DND-41 (cell line): Measurements from ENCODE around the gene PNPT1.

Experiments used
- ATAC-seq: fragments of 200-7000 bp; cut with Tn5 transposase; 3 replicates; pipeline ENCODE4 v1.9.1; 2021; ENCODE audit warnings: low read depth; ENCODE audit not compliant: insufficient read depth
- DNase-seq: peaks from one replicate; pipeline ENCODE4 v3.0.0-alpha.2; 2020
- H2AFZ ChIP-seq: 2 replicates; pipeline ENCODE4 v1.6.0; 2012; ENCODE audit warnings: low read depth, low read length
- H3K27ac ChIP-seq: 2 replicates; pipeline ENCODE4 v1.5.1; 2012; ENCODE audit warnings: low read length, inconsistent platforms
- H3K27me3 ChIP-seq: fragments of 200-600 bp; sonication (generic); 2 replicates; pipeline ENCODE4 v1.6.0; 2012; ENCODE audit warnings: low read length, mild to moderate bottlenecking, inconsistent platforms; ENCODE audit not compliant: insufficient read depth, poor library complexity
- H3K36me3 ChIP-seq: 2 replicates; pipeline ENCODE4 v1.5.1; 2012; ENCODE audit warnings: low read length, inconsistent platforms; ENCODE audit not compliant: insufficient read depth
- H3K4me1 ChIP-seq: 2 replicates; pipeline ENCODE4 v1.5.1; 2012; ENCODE audit warnings: mild to moderate bottlenecking, low read length; ENCODE audit not compliant: insufficient read depth
- H3K4me2 ChIP-seq: 2 replicates; pipeline ENCODE4 v1.6.0; 2012; ENCODE audit warnings: mild to moderate bottlenecking, moderate library complexity, low read length, inconsistent platforms; ENCODE audit not compliant: insufficient read depth
- H3K4me3 ChIP-seq, 2 experiments: fragments of 200-600 bp in 1 of 2; shearing (Covaris generic) in 1 of 2; 2 replicates each; pipeline ENCODE4 v1.5.1; 2012 to 2016; ENCODE audit warnings: inconsistent platforms in 2 of 2, low read length in 2 of 2, mild to moderate bottlenecking in 2 of 2, low read depth in 1 of 2, moderate library complexity in 1 of 2
- H3K79me2 ChIP-seq: 2 replicates; pipeline ENCODE4 v1.6.0; 2012; ENCODE audit warnings: low read length, inconsistent platforms; ENCODE audit not compliant: insufficient read depth
- H3K9ac ChIP-seq: 2 replicates; pipeline ENCODE4 v1.6.0; 2012; ENCODE audit warnings: low read depth, mild to moderate bottlenecking, inconsistent platforms, low read length, moderate library complexity
- H3K9me3 ChIP-seq: 2 replicates; pipeline ENCODE4 v1.5.1; 2012; ENCODE audit warnings: low read length, moderate library complexity, mild to moderate bottlenecking, inconsistent platforms; ENCODE audit not compliant: insufficient read depth, severe bottlenecking
- H4K20me1 ChIP-seq: 2 replicates; pipeline ENCODE4 v1.6.0; 2012; ENCODE audit warnings: low read length; ENCODE audit not compliant: insufficient read depth
- CTCF ChIP-seq: IDR thresholded peaks from 2 replicates; pipeline ENCODE4 v1.5.1; 2012; ENCODE audit warnings: borderline replicate concordance, low read length, moderate library complexity, mild to moderate bottlenecking; ENCODE audit not compliant: poor library complexity, severe bottlenecking; ENCODE audit errors: extremely low read depth
- EZH2 ChIP-seq: IDR thresholded peaks from 3 replicates; pipeline ENCODE4 v1.6.1; 2012; ENCODE audit warnings: borderline replicate concordance, low read depth, mild to moderate bottlenecking, moderate library complexity, low read length, inconsistent platforms; ENCODE audit not compliant: severe bottlenecking

Gene PNPT1

GRCh38 chr2:55653255-55653654 is 40.4 kb downstream of the PNPT1 start:
- no peaks in the 10 kb centered on the region for H3K4me1 ChIP-seq
- no peak overlapping the region for H3K4me2 ChIP-seq
- no peak overlapping the region for H3K9ac ChIP-seq
- H4K20me1 ChIP-seq, result no peaks in the 10 kb centered on the region
- H2AFZ ChIP-seq, result no peak overlapping the region
- peaks cover 50% of the 10 kb centered on the region; the same call in 1 of the 2 replicates for H3K36me3 ChIP-seq
- H3K27me3 ChIP-seq, result no peaks in the 10 kb centered on the region
- ATAC-seq (no peak), DNase-seq (no peak)
- H3K79me2 ChIP-seq, result no peaks in the 10 kb centered on the region
- TF ChIP-seq CTCF, result no peak
- TF ChIP-seq EZH2, result no peak
- H3K9me3 ChIP-seq, result no peaks in the 10 kb centered on the region
- H3K4me3 ChIP-seq, result no peak overlapping the region
- no peak overlapping the region for H3K27ac ChIP-seq

GRCh38 chr2:55649211-55649610 is 44.4 kb downstream of the PNPT1 start:
- no peak for DNase-seq
- Histone ChIP-seq H3K27ac (no peak overlapping the region), H2AFZ (no peak overlapping the region), H3K36me3 (peaks cover 52% of the 10 kb centered on the region; the same call in 1 of the 2 replicates), H3K4me2 (no peak overlapping the region), H3K4me1 (no peaks in the 10 kb centered on the region), H4K20me1 (no peaks in the 10 kb centered on the region), H3K79me2 (no peaks in the 10 kb centered on the region), H3K9me3 (no peaks in the 10 kb centered on the region), H3K9ac (no peak overlapping the region), H3K4me3 (no peak overlapping the region), H3K27me3 (no peaks in the 10 kb centered on the region)
- ATAC-seq, result no peak
- TF ChIP-seq EZH2, result no peak
- no peak for TF ChIP-seq CTCF

- H3K36me3 ChIP-seq, result peaks cover 61% of the 10 kb centered on the region
- H3K27ac ChIP-seq, result no peak overlapping the region
- TF ChIP-seq EZH2, result no peak
- TF ChIP-seq CTCF, result no peak
- DNase-seq (no peak), ATAC-seq (no peak)
- H3K9me3 ChIP-seq, result no peaks in the 10 kb centered on the region
- no peak overlapping the region for H3K4me3 ChIP-seq
- H3K27me3 ChIP-seq, result no peaks in the 10 kb centered on the region
- no peaks in the 10 kb centered on the region for H3K4me1 ChIP-seq
- H2AFZ ChIP-seq, result no peak overlapping the region
- H4K20me1 ChIP-seq, result no peaks in the 10 kb centered on the region
- no peaks in the 10 kb centered on the region for H3K79me2 ChIP-seq
- H3K9ac ChIP-seq, result no peak overlapping the region
- H3K4me2 ChIP-seq, result no peak overlapping the region
These were observed 56.8 kb downstream of the PNPT1 start for GRCh38 chr2:55636831-55637230.

GRCh38 chr2:55628931-55629330 is 64.7 kb downstream of the PNPT1 start:
- H3K4me2 ChIP-seq, result no peak overlapping the region
- H3K4me3 ChIP-seq, result no peak overlapping the region
- no peaks in the 10 kb centered on the region for H3K27me3 ChIP-seq
- ATAC-seq (no peak), DNase-seq (no peak)
- H3K36me3 ChIP-seq, result peaks cover 29% of the 10 kb centered on the region
- H3K9ac ChIP-seq, result no peak overlapping the region
- peaks cover 26% of the 10 kb centered on the region for H3K79me2 ChIP-seq
- TF ChIP-seq EZH2 (no peak), CTCF (no peak)
- H3K4me1 ChIP-seq, result no peaks in the 10 kb centered on the region
- H3K9me3 ChIP-seq, result no peaks in the 10 kb centered on the region
- H2AFZ ChIP-seq, result no peak overlapping the region
- H4K20me1 ChIP-seq, result peaks cover 11% of the 10 kb centered on the region; the same call in 1 of the 2 replicates
- no peak overlapping the region for H3K27ac ChIP-seq
